Smooth muscle cell (in vitro differentiated cells): ENCODE data around the gene SHISAL2B. TPM values are rescaled to one million over a fixed set of nuclear protein-coding genes. Genes with fewer than 3 reads are reported as not detected.

Experiments
- DNase-seq: peaks from one replicate; lab custom pipeline; 2025; ENCODE audit not compliant: unreplicated experiment; lab: John Stamatoyannopoulos, UW
- H2AFZ ChIP-seq: fragments of 200-600 bp; sonication (generic); 2 replicates; pipeline ENCODE4 v1.6.0; 2016; ENCODE audit warnings: antibody characterized with exemption, low read depth, mild to moderate bottlenecking
- H3F3A ChIP-seq: fragments of 200-600 bp; sonication (generic); 2 replicates; pipeline ENCODE4 v1.6.0; 2017; ENCODE audit warnings: antibody characterized with exemption, low read depth
- H3K27ac ChIP-seq: fragments of 200-600 bp; sonication (generic); 2 replicates; pipeline ENCODE4 v1.5.1; 2016; ENCODE audit warnings: low read depth, mild to moderate bottlenecking
- H3K27me3 ChIP-seq: fragments of 200-600 bp; sonication (generic); 2 replicates; pipeline ENCODE4 v1.6.1; 2016; ENCODE audit warnings: low read depth, mild to moderate bottlenecking
- H3K36me3 ChIP-seq: fragments of 200-600 bp; sonication (generic); 2 replicates; pipeline ENCODE4 v1.5.1; 2016; ENCODE audit warnings: low read depth
- H3K4me1 ChIP-seq: fragments of 200-600 bp; sonication (generic); 2 replicates; pipeline ENCODE4 v1.5.1; 2016; ENCODE audit warnings: low read depth
- H3K4me2 ChIP-seq: fragments of 200-600 bp; sonication (generic); 2 replicates; pipeline ENCODE4 v1.6.0; 2016; ENCODE audit warnings: mild to moderate bottlenecking
- H3K4me3 ChIP-seq: fragments of 200-600 bp; sonication (generic); 2 replicates; pipeline ENCODE4 v1.5.1; 2016; ENCODE audit warnings: mild to moderate bottlenecking
- H3K79me2 ChIP-seq: fragments of 200-600 bp; sonication (generic); 2 replicates; pipeline ENCODE4 v1.6.0; 2016; ENCODE audit warnings: low read depth, mild to moderate bottlenecking
- H3K9ac ChIP-seq: fragments of 200-600 bp; sonication (generic); 2 replicates; pipeline ENCODE4 v1.6.0; 2016; ENCODE audit warnings: low read depth
- H3K9me3 ChIP-seq: fragments of 200-600 bp; sonication (generic); replicated peaks from 2 replicates; pipeline ENCODE4 v1.5.1; 2016; ENCODE audit warnings: low read depth
- H4K20me1 ChIP-seq: fragments of 200-600 bp; sonication (generic); 2 replicates; pipeline ENCODE4 v1.6.0; 2016; ENCODE audit warnings: low read depth
- WGBS: methylation state at CpG from one replicate; pipeline ENCODE4 v1.1.7; 2016; ENCODE audit warnings: low lambda C conversion rate; 5-methylcytosine and 5-hydroxymethylcytosine counted together
- polyA plus RNA-seq: library from polyadenylated mRNA; unstranded; fragments of >200 nt; fragmentation: Nextera tagmentation; extraction: Ambion mirVana; gene quantifications from 2 replicates; pipeline ENCODE4 v1.2.1, GENCODE V29; 2016
- total RNA-seq: library from RNA; depleted of rRNA; stranded (reverse); fragments of >200 nt; gene quantifications from 2 replicates; pipeline ENCODE4 v1.2.3, GENCODE V29; 2014
- TF ChIP-seq, protein P1 (sequence below): fragments of 200-600 bp; sonication (generic); IDR thresholded peaks from 2 replicates; pipeline ENCODE4 v1.5.1; 2017; ENCODE audit warnings: borderline replicate concordance, mild to moderate bottlenecking, antibody characterized with exemption; ENCODE audit not compliant: insufficient read depth, poor library complexity, severe bottlenecking

The SHISAL2B gene
- total and polyA plus RNA-seq, 2 experiments from 2014 or later, result not detected

DNA sequence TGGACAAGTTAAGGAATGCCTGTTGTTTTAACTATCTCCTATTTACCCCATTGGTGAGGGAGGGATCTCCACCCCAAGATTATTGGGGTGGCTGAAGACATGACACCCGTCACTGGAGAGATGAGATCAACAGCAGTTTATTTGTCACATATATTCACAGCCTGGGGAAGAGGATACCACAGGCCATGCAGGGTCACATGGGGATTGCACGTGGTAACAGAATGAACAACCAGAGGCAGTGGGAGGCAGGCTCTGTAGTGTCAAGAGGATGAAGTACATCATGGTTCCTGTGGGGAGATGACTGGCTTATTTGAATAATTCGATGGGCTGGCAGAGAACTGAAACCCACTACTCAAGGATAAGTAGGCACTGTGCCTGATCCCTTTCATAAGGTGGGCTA is 18.6 kb upstream of the SHISAL2B start:
- no peak overlapping the region for H2AFZ ChIP-seq

DNA sequence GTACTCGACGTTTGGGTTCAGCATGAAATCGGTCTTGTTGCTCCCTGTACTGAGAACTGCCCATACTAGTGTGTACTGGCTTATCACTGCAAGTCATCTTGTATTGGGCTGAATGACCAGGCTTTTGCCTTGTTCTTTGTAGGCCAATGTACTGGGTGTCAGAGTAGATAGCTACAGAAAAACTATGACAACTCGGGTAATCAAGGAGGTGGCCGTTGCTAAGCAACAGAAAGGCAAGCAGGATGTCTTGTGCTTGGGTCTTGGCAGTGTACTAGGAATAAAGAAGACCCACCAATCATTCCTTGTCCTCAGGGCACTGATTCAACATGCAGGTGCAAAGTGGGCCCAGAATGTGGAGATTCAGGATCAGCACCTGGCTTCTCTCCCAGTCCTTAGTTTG is 11.9 kb upstream of the SHISAL2B start:
- no peaks in the 10 kb centered on the region for H3K9me3 ChIP-seq
- DNase-seq, result no peak
- H3K27me3 ChIP-seq, result no peaks in the 10 kb centered on the region
- no peak overlapping the region for H2AFZ ChIP-seq
- H3K9ac ChIP-seq, result no peak overlapping the region
- H3F3A ChIP-seq, result no peaks in the 10 kb centered on the region
- TF ChIP-seq, protein P1, sequence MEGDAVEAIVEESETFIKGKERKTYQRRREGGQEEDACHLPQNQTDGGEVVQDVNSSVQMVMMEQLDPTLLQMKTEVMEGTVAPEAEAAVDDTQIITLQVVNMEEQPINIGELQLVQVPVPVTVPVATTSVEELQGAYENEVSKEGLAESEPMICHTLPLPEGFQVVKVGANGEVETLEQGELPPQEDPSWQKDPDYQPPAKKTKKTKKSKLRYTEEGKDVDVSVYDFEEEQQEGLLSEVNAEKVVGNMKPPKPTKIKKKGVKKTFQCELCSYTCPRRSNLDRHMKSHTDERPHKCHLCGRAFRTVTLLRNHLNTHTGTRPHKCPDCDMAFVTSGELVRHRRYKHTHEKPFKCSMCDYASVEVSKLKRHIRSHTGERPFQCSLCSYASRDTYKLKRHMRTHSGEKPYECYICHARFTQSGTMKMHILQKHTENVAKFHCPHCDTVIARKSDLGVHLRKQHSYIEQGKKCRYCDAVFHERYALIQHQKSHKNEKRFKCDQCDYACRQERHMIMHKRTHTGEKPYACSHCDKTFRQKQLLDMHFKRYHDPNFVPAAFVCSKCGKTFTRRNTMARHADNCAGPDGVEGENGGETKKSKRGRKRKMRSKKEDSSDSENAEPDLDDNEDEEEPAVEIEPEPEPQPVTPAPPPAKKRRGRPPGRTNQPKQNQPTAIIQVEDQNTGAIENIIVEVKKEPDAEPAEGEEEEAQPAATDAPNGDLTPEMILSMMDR, result no peak
- H3K79me2 ChIP-seq, result no peaks in the 10 kb centered on the region
- no peak overlapping the region for H3K4me3 ChIP-seq
- H3K36me3 ChIP-seq, result no peaks in the 10 kb centered on the region
- H4K20me1 ChIP-seq, result no peaks in the 10 kb centered on the region
- no peaks in the 10 kb centered on the region for H3K4me1 ChIP-seq
- no peak overlapping the region for H3K27ac ChIP-seq
- WGBS, result 93% methylated on average over 5 of the region's 5 CpGs
- no peak overlapping the region for H3K4me2 ChIP-seq

More for the DNA sequence above, 18.6 kb upstream of the SHISAL2B start:
- TF ChIP-seq, protein P1, result no peak
- H3K79me2 ChIP-seq, result no peaks in the 10 kb centered on the region
- no peaks in the 10 kb centered on the region for H3F3A ChIP-seq
- H3K27me3 ChIP-seq, result no peaks in the 10 kb centered on the region
- no peak overlapping the region for H3K4me3 ChIP-seq
- H3K36me3 ChIP-seq, result no peaks in the 10 kb centered on the region
- no peaks in the 10 kb centered on the region for H3K4me1 ChIP-seq
- no peaks in the 10 kb centered on the region for H4K20me1 ChIP-seq
- no peak overlapping the region for H3K9ac ChIP-seq
- no peak overlapping the region for H3K4me2 ChIP-seq
- no peak overlapping the region for H3K27ac ChIP-seq
- no peaks in the 10 kb centered on the region for H3K9me3 ChIP-seq
- 91% methylated on average over 3 of the region's 3 CpGs for WGBS
- no peak for DNase-seq

DNA sequence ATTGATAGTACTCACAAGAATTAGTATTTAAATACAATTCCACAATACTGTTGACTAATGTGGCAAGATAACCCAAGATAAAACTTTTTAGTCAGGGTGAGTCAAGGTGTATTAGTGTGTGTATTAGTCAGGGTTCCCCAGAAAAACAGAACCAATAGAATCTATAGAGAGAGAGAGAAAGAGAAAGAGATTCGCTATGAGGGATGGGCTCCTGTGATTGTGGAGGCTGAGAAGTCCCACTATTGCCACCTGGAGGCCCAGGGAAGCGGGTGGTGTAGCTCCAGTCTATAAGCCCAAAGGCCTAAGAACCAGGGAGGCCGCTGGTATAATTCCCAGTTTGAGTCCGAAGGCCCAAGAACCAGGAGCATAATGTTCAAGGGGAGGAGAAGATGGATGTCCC is 10.0 kb upstream of the SHISAL2B start:
- no peaks in the 10 kb centered on the region for H3K79me2 ChIP-seq
- H3K27me3 ChIP-seq, result peaks cover 7% of the 10 kb centered on the region
- H2AFZ ChIP-seq, result no peak overlapping the region
- H3K4me2 ChIP-seq, result no peak overlapping the region
- H3K9ac ChIP-seq, result no peak overlapping the region
- no peaks in the 10 kb centered on the region for H3K36me3 ChIP-seq
- no peaks in the 10 kb centered on the region for H3K4me1 ChIP-seq
- no peak overlapping the region for H3K4me3 ChIP-seq
- H3K27ac ChIP-seq, result no peak overlapping the region
- TF ChIP-seq, protein P1, result no peak
- no peaks in the 10 kb centered on the region for H3F3A ChIP-seq
- no peak for DNase-seq
- H4K20me1 ChIP-seq, result no peaks in the 10 kb centered on the region
- no peaks in the 10 kb centered on the region for H3K9me3 ChIP-seq
- WGBS, result 75% methylated on average over 4 of the region's 4 CpGs

DNA sequence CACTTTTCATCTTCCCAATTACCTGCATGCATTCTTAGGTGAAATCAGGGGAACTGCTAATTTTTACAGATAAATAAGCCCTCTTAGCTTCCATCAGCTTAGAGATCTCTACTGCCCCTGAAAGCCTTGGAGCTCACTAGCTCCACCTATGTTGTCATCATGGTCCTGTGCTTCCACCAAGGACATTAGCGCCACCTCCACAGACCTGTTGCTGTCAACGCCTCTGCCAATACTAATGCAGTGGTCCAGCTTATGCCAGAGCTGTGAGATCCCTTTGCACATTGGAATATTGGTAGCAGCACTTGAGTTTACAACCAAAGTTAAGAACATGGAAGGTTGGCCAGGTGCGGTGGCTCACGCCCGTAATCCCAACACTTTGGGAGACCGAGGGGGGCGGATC is 7.7 kb upstream of the SHISAL2B start:
- TF ChIP-seq, protein P1, result no peak
- Histone ChIP-seq H4K20me1 (no peaks in the 10 kb centered on the region), H3K9me3 (no peaks in the 10 kb centered on the region), H3K4me1 (no peaks in the 10 kb centered on the region), H3K4me2 (no peak overlapping the region), H3K36me3 (no peaks in the 10 kb centered on the region), H3K27ac (no peak overlapping the region), H2AFZ (no peak overlapping the region), H3K79me2 (no peaks in the 10 kb centered on the region), H3K4me3 (no peak overlapping the region), H3F3A (no peaks in the 10 kb centered on the region), H3K9ac (no peak overlapping the region), H3K27me3 (peaks cover 7% of the 10 kb centered on the region)
- no peak for DNase-seq
- WGBS, result 92% methylated on average over 7 of the region's 7 CpGs
